Right atrium auricular region (tissue), 2 donors: Measurements from ENCODE around the gene LASP1. TPM values are rescaled to one million over a fixed set of nuclear protein-coding genes. Genes with fewer than 3 reads are reported as not detected.
A peak's percentile ranks its signal among the peaks of the same experiment; 100 is the strongest.

Experiments
- DNase-seq: peaks from one replicate; pipeline ENCODE4 v3.0.0-alpha.2; 2019; ENCODE audit warnings: low spot score
- H3K27ac ChIP-seq, 2 donors: fragments of 200-600 bp; sonication (generic); 1 replicate in 1 of 2; 2 replicates in 1 of 2; pipeline ENCODE4 v1.5.1; 2016 to 2019
- H3K27me3 ChIP-seq, 2 donors: fragments of 200-600 bp; sonication (generic); one replicate each; pipeline versions ENCODE4 v1.5.1 to v1.6.0; 2017 to 2019
- H3K36me3 ChIP-seq: fragments of 200-600 bp; sonication (generic); one replicate; pipeline ENCODE4 v1.5.1; 2016
- H3K4me1 ChIP-seq, 2 donors: fragments of 200-600 bp; sonication (generic); one replicate each; pipeline versions ENCODE4 v1.5.1 to v1.6.0; 2017 to 2019
- H3K4me3 ChIP-seq, 2 donors: fragments of 200-600 bp; sonication (generic); 1 replicate in 1 of 2; 2 replicates in 1 of 2; pipeline ENCODE4 v1.5.1; 2017 to 2019; ENCODE audit warnings: mild to moderate bottlenecking in 1 of 2, moderate library complexity in 1 of 2
- H3K9me3 ChIP-seq, 2 donors: fragments of 200-600 bp; sonication (generic); one replicate each; pipeline ENCODE4 v1.5.1; 2019
- CTCF ChIP-seq, 2 donors: fragments of 200-600 bp; sonication (generic); IDR thresholded peaks; one replicate each; pipeline ENCODE4 v1.5.1; 2019; ENCODE audit warnings: antibody characterized with exemption in 2 of 2
- total RNA-seq, 2 donors: library from RNA; depleted of rRNA; stranded (reverse); fragments of >200 nt; gene quantifications; one replicate each; pipeline ENCODE4 v1.1.0, GENCODE V29; 2016

LASP1 gene
- total RNA-seq, 2 donors from 2014 or later: 34.2 to 65.4 TPM

DNA sequence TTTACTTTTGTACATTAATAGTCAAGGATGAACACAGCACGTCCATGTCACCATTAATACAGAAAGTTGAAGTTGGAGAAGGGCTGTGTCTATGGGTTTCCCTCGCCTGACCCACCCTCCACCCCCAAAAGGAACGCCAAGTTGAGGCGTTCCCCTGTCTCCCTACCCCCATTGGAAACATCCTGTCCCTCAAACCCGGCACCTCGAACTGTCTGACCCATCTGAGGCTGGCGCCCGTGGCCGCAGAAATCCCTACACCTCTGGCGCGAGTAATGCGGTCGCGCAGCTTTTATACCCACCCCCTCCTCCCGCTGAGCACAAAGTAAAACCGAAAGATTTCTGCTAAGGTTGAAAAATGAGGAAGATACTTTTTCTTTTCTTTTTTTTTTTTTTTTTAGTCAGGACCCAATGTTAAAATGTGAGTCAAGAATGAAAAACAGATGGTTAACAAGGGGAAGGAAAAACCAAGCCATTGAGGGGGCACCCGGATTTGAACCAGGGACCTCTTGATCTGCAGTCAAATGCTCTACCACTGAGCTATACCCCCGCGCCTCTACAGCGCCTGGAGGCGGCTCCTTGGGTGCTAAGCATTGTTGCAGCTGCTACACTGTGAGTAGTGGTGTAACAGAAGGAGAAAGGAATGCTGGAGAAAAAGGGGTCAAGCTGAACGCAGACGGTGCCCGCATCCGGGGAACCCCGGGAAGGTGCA is 887 bp upstream of the LASP1 start:
- H3K9me3 ChIP-seq: no peaks in the 10 kb centered on the region
- peaks cover 0 to 45% of the 10 kb centered on the region in 2 donors for H3K4me1 ChIP-seq
- peak overlapping the region; percentile 94 to 98 for H3K4me3 ChIP-seq
- no peaks in the 10 kb centered on the region for H3K27me3 ChIP-seq
- peak overlapping the region; percentile 95 to 96 for H3K27ac ChIP-seq
- TF ChIP-seq CTCF (IDR thresholded peaks at IDR 0.05): peak in 1 of 2 donors; percentile 26
- no peaks in the 10 kb centered on the region for H3K36me3 ChIP-seq
- DNase-seq: peak; percentile 99

DNA sequence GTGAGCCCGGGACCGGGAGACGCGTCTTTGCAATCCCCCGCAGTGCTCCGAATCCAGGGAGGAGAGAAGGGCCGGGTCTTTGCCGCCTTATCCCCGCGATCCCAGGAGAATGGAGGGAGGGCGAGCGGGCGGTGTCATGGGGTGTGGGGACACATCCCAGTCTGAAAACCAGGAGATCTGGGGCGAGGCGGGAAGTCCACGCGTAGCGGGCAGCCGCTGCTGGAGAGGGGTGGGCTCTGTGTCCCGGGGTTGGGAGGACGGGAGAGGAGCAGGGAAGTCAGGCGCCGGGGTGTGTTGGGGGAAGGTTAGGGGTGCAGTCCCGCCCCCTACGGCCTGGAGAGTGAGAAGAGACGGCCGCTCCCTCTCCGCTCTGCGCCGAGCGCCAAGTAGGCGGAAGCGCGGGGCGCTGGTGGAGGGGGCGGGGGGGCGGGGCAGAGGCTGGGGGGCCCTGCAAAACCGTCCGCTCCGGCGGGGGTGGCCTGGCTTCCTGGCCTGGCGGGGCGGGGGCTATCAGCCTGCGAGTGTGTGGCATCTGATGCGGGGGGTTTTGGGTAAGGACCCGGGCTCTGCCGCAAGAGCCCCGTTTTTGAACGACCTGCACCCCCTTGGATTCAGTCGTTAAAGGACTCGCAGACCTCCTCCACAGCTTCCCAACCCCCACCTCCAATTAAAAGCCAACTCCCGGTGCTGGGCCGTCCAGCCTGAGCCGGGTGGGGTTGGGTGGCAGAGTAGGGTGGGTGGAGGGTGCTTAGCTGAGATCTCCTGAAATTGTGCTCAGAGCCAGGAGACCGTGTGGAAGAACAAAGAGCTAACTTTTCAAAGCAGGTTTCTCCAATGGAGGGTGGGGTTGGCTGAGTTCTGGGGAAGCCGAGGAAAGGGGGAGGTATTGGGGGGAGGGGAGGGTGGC is 654 bp downstream of the LASP1 start:
- peak in 1 of 2 donors; percentile 20 for TF ChIP-seq CTCF (IDR thresholded peaks at IDR 0.05)
- Histone ChIP-seq H3K27ac (peak overlapping the region; percentile 95 to 96), H3K9me3 (no peaks in the 10 kb centered on the region), H3K4me3 (peak overlapping the region; percentile 94 to 98), H3K27me3 (no peaks in the 10 kb centered on the region), H3K4me1 (peaks cover 0 to 61% of the 10 kb centered on the region in 2 donors), H3K36me3 (no peaks in the 10 kb centered on the region)
- peak; percentile 75 for DNase-seq

- Histone ChIP-seq H3K9me3 (no peaks in the 10 kb centered on the region), H3K4me1 (peaks cover 0 to 70% of the 10 kb centered on the region in 2 donors), H3K27ac (peak overlapping the region; percentile 95 to 96), H3K4me3 (peak overlapping the region; percentile 94 to 98), H3K27me3 (no peaks in the 10 kb centered on the region), H3K36me3 (no peaks in the 10 kb centered on the region)
- peak; percentile 81 for DNase-seq
- TF ChIP-seq CTCF (IDR thresholded peaks at IDR 0.05): peak in 1 of 2 donors; percentile 19
Observed at GRCh38 chr17:38871247-38872015, 1.6 kb downstream of the LASP1 start.

GRCh38 chr17:38872027-38872511 is 2.2 kb downstream of the LASP1 start:
- TF ChIP-seq CTCF (IDR thresholded peaks at IDR 0.05): no peak
- Histone ChIP-seq H3K4me1 (peaks cover 0 to 74% of the 10 kb centered on the region in 2 donors), H3K4me3 (peak overlapping the region; percentile 94 to 98), H3K27me3 (no peaks in the 10 kb centered on the region), H3K36me3 (no peaks in the 10 kb centered on the region), H3K9me3 (no peaks in the 10 kb centered on the region), H3K27ac (peak overlapping the region; percentile 95 to 96)
- peak; percentile 57 for DNase-seq

DNA sequence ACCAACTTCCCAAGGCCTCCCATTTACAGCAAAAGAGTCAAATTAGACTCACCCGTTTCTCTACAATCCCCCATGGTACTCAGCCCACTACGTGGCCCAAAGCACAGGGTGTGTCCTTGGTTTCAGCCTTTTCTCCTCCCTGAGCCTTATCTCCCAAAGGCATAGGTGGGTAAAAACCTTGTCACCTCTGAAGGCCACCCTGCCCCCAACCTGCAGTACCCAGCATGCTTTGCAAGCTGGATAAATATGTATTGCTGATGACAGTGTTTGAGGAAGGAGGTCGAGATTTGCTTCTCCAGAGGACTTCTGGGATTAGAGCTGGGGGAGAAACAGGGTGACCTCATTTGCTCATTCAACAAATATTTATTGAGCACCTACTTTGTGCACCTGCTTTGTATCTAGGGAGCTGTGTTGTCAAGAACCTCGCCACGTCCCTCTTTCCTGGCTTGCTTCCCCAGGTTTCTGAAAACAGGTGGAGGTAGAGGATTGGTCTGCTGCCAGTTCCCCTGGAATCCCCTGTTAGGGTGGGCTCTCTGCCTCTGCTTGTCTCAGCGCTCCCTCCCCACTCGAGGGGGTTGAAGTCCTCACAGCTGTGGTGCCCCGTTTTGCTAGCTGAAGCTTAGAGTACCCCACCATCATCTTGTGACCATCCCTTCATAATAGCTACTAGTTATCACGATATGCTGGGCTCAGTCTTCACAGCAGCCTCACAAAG is 3.0 kb downstream of the LASP1 start:
- TF ChIP-seq CTCF (IDR thresholded peaks at IDR 0.05): no peak
- Histone ChIP-seq H3K4me3 (peak overlapping the region in 1 of 2 donors; percentile 94), H3K9me3 (no peaks in the 10 kb centered on the region), H3K36me3 (peaks cover under 1% of the 10 kb centered on the region), H3K4me1 (peaks cover 0 to 79% of the 10 kb centered on the region in 2 donors), H3K27ac (peak overlapping the region; percentile 95 to 96), H3K27me3 (no peaks in the 10 kb centered on the region)
- no peak for DNase-seq
